Measurements from ENCODE around the gene NAALADL2.

DNA sequence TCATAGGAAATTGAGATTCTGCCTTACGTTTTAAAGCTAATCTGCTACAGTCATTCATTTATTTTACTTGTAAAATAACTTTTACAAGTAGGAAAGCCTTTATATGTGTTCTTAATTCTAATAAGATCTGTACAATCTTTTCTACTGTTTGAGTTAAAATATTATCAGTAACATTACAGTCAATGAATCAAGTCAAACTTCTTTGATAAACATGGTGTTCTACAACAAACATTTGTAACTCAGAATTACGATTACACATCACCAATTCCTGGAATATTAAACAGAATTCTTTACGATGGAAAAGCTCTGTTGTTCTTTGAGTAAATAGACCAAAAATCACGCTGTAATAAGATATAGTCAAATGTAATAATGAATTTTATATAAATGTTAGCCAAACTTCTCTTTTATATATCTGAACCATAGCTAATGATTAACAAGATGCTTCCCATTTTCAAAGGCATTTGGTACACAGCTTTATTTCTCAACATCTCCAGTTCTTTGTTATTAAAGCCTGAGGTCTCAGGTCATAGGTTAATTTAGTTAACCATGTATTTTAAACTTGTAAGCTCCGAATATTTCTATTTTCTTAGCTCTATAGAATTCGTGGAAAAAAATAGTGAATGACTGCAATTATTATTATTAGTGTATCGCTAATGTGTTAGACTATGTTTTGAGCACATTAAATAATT is 232.4 kb downstream of the NAALADL2 start:
- TF ChIP-seq, protein P1, sequence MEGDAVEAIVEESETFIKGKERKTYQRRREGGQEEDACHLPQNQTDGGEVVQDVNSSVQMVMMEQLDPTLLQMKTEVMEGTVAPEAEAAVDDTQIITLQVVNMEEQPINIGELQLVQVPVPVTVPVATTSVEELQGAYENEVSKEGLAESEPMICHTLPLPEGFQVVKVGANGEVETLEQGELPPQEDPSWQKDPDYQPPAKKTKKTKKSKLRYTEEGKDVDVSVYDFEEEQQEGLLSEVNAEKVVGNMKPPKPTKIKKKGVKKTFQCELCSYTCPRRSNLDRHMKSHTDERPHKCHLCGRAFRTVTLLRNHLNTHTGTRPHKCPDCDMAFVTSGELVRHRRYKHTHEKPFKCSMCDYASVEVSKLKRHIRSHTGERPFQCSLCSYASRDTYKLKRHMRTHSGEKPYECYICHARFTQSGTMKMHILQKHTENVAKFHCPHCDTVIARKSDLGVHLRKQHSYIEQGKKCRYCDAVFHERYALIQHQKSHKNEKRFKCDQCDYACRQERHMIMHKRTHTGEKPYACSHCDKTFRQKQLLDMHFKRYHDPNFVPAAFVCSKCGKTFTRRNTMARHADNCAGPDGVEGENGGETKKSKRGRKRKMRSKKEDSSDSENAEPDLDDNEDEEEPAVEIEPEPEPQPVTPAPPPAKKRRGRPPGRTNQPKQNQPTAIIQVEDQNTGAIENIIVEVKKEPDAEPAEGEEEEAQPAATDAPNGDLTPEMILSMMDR (IDR thresholded peaks at IDR 0.05), result no peak
- no peak for TF ChIP-seq POLR2A (IDR thresholded peaks at IDR 0.05; ENCODE audit: low read depth)
- TF ChIP-seq POLR2AphosphoS5 (IDR thresholded peaks at IDR 0.05), result no peak
